ENCODE data around the gene SLAMF9. TPM values are rescaled to one million over a fixed set of nuclear protein-coding genes. Genes with fewer than 3 reads are reported as not detected.
A peak's percentile ranks its signal among the peaks of the same experiment; 100 is the strongest.

Gene SLAMF9
- total RNA-seq, result not detected

- Histone ChIP-seq H3K4me1 (peaks cover 17% of the 10 kb centered on the region), H3K9me3 (no peaks in the 10 kb centered on the region), H3K27me3 (peaks cover 5% of the 10 kb centered on the region), H3K27ac (no peak within 1 kb of the TSS), H3K4me3 (no peak within 1 kb of the TSS), H3K36me3 (no peaks in the 10 kb centered on the region)
- WGBS, result 81% methylated on average over 11 of the region's 11 CpGs
- no peak for TF ChIP-seq CTCF (IDR thresholded peaks at IDR 0.05)
- no peak for TF ChIP-seq POLR2A (IDR thresholded peaks at IDR 0.05)
- no peak for TF ChIP-seq POLR2AphosphoS5 (IDR thresholded peaks at IDR 0.05)
- TF ChIP-seq EP300 (IDR thresholded peaks at IDR 0.05), result no peak
- DNase-seq (ENCODE audit: low spot score in 2 of 2), result peak in 1 of 2 donors; percentile 63
Observed at GRCh38 chr1:159953536-159954515, at the start of gene SLAMF9. SLAMF9 (minus strand) TSS chr1:159954237; CDS start chr1:159954137, 100 bp downstream.

DNA sequence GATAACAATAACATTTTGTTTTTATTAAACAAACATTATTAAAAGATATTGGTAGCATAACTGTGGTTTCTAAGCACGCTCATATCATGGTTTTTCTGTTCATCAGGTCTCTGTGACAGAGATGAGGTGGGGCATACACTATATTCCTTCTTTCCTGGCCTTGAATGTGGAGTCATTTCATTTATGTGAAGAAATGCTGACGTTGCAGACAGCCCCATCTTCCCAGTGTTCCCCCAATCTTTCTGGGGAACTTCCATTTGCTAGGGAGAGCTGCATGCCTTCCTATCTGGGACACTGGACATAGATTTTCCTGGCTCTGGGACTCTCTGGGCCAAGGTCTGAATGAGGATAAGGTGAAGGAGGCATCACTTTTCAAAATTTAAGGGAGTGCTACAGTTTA lies 47.4 kb upstream of the SLAMF9 start:
- no peaks in the 10 kb centered on the region for H3K36me3 ChIP-seq
- no peak overlapping the region for H3K27ac ChIP-seq
- H3K4me1 ChIP-seq, result peaks cover 4% of the 10 kb centered on the region
- H3K4me3 ChIP-seq, result no peak overlapping the region
- DNase-seq (ENCODE audit: low spot score in 2 of 2), result no peak
- H3K27me3 ChIP-seq, result no peaks in the 10 kb centered on the region
- TF ChIP-seq EP300 (IDR thresholded peaks at IDR 0.05) (no peak), POLR2A (IDR thresholded peaks at IDR 0.05) (no peak), POLR2AphosphoS5 (IDR thresholded peaks at IDR 0.05) (no peak), CTCF (IDR thresholded peaks at IDR 0.05) (no peak)
- no peaks in the 10 kb centered on the region for H3K9me3 ChIP-seq
- 72% methylated on average over 2 of the region's 2 CpGs for WGBS

DNA sequence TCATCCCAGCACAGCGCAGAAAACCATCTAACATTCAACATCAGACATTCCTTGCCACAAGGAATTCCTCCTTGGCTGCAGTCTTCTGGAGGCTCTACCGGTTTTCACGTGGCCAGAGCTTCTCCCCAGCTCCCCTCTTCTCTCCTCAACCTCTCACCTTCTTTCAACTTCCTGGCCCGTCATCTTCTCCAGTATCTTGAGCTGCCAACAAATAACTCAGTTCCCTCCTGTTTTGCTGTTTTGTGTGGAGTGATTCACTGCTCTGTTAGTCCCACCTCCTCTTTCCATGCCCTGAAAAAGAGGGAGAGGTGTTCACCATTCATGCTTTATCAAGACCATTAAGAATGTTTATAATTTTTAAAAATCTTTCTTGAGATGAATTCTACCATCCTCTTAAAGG lies 45.2 kb upstream of the SLAMF9 start:
- TF ChIP-seq POLR2A (IDR thresholded peaks at IDR 0.05), result no peak
- no peak for TF ChIP-seq EP300 (IDR thresholded peaks at IDR 0.05)
- TF ChIP-seq CTCF (IDR thresholded peaks at IDR 0.05), result no peak
- TF ChIP-seq POLR2AphosphoS5 (IDR thresholded peaks at IDR 0.05), result no peak
- Histone ChIP-seq H3K9me3 (no peaks in the 10 kb centered on the region), H3K27me3 (no peaks in the 10 kb centered on the region), H3K4me1 (peaks cover 4% of the 10 kb centered on the region), H3K27ac (no peak overlapping the region), H3K4me3 (no peak overlapping the region), H3K36me3 (no peaks in the 10 kb centered on the region)
- 69% methylated on average over 4 of the region's 4 CpGs for WGBS
- DNase-seq (ENCODE audit: low spot score in 2 of 2), result no peak

- no peaks in the 10 kb centered on the region for H3K36me3 ChIP-seq
- no peaks in the 10 kb centered on the region for H3K9me3 ChIP-seq
- H3K4me3 ChIP-seq, result no peak overlapping the region
- no peak for DNase-seq (ENCODE audit: low spot score in 2 of 2)
- no peak overlapping the region for H3K27ac ChIP-seq
- no peak for TF ChIP-seq POLR2AphosphoS5 (IDR thresholded peaks at IDR 0.05)
- TF ChIP-seq EP300 (IDR thresholded peaks at IDR 0.05), result no peak
- no peak for TF ChIP-seq POLR2A (IDR thresholded peaks at IDR 0.05)
- TF ChIP-seq CTCF (IDR thresholded peaks at IDR 0.05), result no peak
- H3K27me3 ChIP-seq, result no peaks in the 10 kb centered on the region
- peaks cover 2% of the 10 kb centered on the region for H3K4me1 ChIP-seq
Observed at GRCh38 chr1:159996653-159997052, 42.6 kb upstream of the SLAMF9 start.

- peaks cover 3% of the 10 kb centered on the region for H3K4me1 ChIP-seq
- no peaks in the 10 kb centered on the region for H3K9me3 ChIP-seq
- no peak overlapping the region for H3K27ac ChIP-seq
- H3K36me3 ChIP-seq, result no peaks in the 10 kb centered on the region
- H3K27me3 ChIP-seq, result no peaks in the 10 kb centered on the region
- H3K4me3 ChIP-seq, result no peak overlapping the region
- 93% methylated on average over 2 of the region's 2 CpGs for WGBS
- TF ChIP-seq EP300 (IDR thresholded peaks at IDR 0.05) (no peak), POLR2AphosphoS5 (IDR thresholded peaks at IDR 0.05) (no peak), POLR2A (IDR thresholded peaks at IDR 0.05) (no peak), CTCF (IDR thresholded peaks at IDR 0.05) (no peak)
- DNase-seq (ENCODE audit: low spot score in 2 of 2), result no peak
Observed at GRCh38 chr1:159994896-159995295, 40.9 kb upstream of the SLAMF9 start.

Data from suprapubic skin (tissue), 4 donors.